GM18526 (cell line): ENCODE data around the gene TPRG1L.

ENCODE experiments used
- POLR2A ChIP-seq: IDR thresholded peaks from 3 replicates; pipeline ENCODE4 v1.6.1; 2011; ENCODE audit not compliant: insufficient read length; ENCODE audit errors: extremely low read depth

TPRG1L gene

GRCh38 chr1:3671371-3672180, 46.8 kb downstream of the TPRG1L start:
- TF ChIP-seq POLR2A, result no peak

- no peak for TF ChIP-seq POLR2A
Measured at GRCh38 chr1:3672231-3672970, 47.6 kb downstream of the TPRG1L start.

- no peak for TF ChIP-seq POLR2A
Measured at GRCh38 chr1:3672971-3673361, 48.2 kb downstream of the TPRG1L start.

- TF ChIP-seq POLR2A, result no peak
Measured at GRCh38 chr1:3673381-3674099, 48.7 kb downstream of the TPRG1L start.

- TF ChIP-seq POLR2A, result no peak
Measured at GRCh38 chr1:3674100-3675094, 49.6 kb downstream of the TPRG1L start.

GRCh38 chr1:3675436-3675835, 50.6 kb downstream of the TPRG1L start:
- no peak for TF ChIP-seq POLR2A

- no peak for TF ChIP-seq POLR2A
Measured at GRCh38 chr1:3676581-3677470, 52.0 kb downstream of the TPRG1L start.

- TF ChIP-seq POLR2A, result no peak
Measured at GRCh38 chr1:3677484-3677883, 52.7 kb downstream of the TPRG1L start.

GRCh38 chr1:3678361-3679097, 53.7 kb downstream of the TPRG1L start:
- no peak for TF ChIP-seq POLR2A

- TF ChIP-seq POLR2A, result no peak
Measured at GRCh38 chr1:3679098-3679555, 54.3 kb downstream of the TPRG1L start.
